MG63 (cell line): ENCODE measurements around the gene TRMT61A. TPM values are rescaled to one million over a fixed set of nuclear protein-coding genes. Genes with fewer than 3 reads are reported as not detected.

ENCODE experiments used
- DNase-seq: peaks from one replicate; pipeline ENCODE4 v3.0.0-alpha.2; 2020
- H3K27me3 ChIP-seq: fragments of 250-450 bp; sonication (Bioruptor Pico); 2 replicates; pipeline ENCODE4 v1.5.1; 2020; ENCODE audit warnings: mild to moderate bottlenecking, moderate library complexity
- H3K36me3 ChIP-seq: fragments of 250-450 bp; sonication (Bioruptor Pico); 2 replicates; pipeline ENCODE4 v1.5.1; 2020; ENCODE audit warnings: mild to moderate bottlenecking, moderate library complexity
- H3K4me3 ChIP-seq: fragments of 250-450 bp; sonication (Bioruptor Pico); 2 replicates; pipeline ENCODE4 v1.5.1; 2020; ENCODE audit warnings: mild to moderate bottlenecking, moderate library complexity
- H3K9me3 ChIP-seq: fragments of 250-450 bp; sonication (Bioruptor Pico); 2 replicates; pipeline ENCODE4 v1.5.1; 2020; ENCODE audit warnings: mild to moderate bottlenecking, moderate library complexity
- total RNA-seq: library from RNA; depleted of rRNA; stranded (reverse); fragments of >200 nt; shearing (Covaris generic); gene quantifications from 2 replicates; pipeline ENCODE4 v1.2.3, GENCODE V29; 2014; ENCODE audit warnings: low replicate concordance; rRNA removed

TRMT61A gene
- total RNA-seq, result 29.0 and 43.2 TPM in 2 replicates

DNA sequence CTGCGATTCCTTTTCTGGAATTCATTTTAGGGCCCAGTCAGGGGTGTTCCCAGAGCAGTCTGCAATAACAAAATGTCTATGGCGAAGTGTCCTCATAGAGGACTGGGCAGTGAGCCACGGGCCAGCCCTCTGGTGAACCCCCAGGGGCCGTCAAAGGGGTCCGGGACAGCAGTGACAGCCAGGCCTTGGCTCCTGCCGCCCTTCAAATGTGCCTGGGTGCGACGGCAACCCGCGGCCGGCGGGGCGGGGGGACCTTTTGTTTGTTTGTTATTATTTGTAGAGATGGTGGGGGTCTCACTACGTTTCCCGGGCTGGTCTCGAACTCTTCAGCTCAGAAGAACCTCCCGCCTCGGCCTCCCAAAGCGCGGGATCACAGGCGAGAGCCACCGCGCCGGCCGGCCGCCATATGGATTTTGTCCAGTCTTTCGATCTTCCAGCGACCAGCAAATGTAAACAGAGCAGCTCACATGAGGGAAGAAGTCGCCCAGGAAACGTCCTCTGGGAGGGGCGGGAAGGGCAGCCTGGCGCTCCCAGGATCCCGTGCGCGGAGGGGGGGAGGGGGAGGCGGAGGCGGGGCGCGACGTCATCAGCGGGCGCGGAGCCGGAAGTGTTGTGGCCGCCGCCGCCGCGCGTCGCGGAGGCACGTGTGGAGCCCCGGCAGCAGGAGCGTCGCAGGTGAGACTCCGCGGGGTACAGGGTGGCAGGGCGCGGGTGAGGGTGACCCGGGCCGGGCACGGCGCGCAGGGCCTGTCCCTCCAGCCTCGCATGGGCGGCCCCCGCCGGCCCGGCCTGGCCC, at the start of gene TRMT61A:
Gene TRMT61A (plus strand): TSS at position 610 of the 796 bp plus-strand sequence. CDS start 783 bp downstream, outside the sequence.
- Histone ChIP-seq H3K9me3 (no peaks in the 10 kb centered on the region), H3K27me3 (no peaks in the 10 kb centered on the region), H3K36me3 (peaks cover 4% of the 10 kb centered on the region), H3K4me3 (peak within 1 kb of the TSS; percentile 79)
- DNase-seq, result peak; percentile 88

DNA sequence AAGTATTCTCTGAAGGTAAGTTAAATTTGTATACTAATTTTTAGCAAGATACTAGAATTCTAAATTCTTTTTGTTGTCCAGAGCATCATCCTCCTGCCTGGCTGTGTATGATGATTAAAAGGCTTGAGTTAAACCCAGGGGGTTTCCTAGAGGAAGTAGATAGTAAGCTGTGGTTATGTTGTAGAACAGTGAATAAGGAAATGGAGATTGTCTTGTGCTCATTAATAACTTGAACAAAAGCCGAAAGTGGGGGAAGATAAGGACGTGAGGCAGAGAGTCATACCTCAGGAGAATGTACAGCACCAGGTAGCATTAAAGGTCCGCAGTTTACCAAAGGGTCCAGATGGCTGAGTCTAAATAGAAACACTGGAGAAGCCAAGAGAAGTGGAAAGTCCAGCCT, 48.4 kb upstream of the TRMT61A start:
- H3K27me3 ChIP-seq, result no peaks in the 10 kb centered on the region
- H3K36me3 ChIP-seq, result peaks cover 6% of the 10 kb centered on the region
- H3K4me3 ChIP-seq, result no peak overlapping the region
- DNase-seq, result no peak
- no peaks in the 10 kb centered on the region for H3K9me3 ChIP-seq

DNA sequence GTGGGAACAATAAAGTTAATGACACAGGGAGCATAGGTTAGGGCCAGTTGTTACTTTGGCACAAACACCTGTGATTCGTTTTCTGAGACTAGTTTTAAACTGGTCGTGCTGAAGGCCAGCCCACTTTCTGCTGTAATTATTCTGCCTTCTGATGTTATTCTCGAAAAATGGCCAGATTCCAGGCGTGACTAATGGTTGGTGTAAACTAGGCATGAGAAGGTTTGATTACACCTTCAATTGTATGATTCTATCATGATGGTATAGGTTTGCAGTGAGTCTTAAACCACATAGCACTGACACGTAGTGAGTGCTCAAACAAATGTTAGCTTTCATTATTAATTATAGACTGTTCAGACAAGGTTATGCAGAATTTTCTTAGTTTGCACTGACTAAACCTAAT, 45.4 kb upstream of the TRMT61A start:
- Histone ChIP-seq H3K27me3 (no peaks in the 10 kb centered on the region), H3K9me3 (no peaks in the 10 kb centered on the region), H3K36me3 (peaks cover 10% of the 10 kb centered on the region), H3K4me3 (no peak overlapping the region)
- DNase-seq, result peak; percentile 74

DNA sequence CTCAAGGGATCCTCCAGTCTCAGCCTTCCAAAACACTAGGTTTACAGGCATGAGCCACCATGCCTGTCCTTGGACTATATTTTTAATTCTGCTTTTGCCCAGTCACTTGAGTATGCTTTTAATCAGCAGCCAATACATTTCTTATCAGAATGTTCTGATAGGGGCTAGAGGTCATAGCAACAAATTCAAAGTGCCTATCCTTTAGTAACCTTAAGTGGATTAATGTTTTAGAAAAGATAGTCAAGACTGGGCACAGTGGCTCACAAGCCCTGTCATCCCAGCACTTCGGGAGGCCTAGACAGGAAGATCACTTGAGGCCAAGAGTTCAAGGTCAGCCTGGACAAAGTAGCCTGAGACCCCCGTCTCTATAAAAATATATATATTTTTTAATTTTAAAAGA, 43.5 kb upstream of the TRMT61A start:
- DNase-seq, result no peak
- Histone ChIP-seq H3K4me3 (no peak overlapping the region), H3K9me3 (no peaks in the 10 kb centered on the region), H3K36me3 (peaks cover 10% of the 10 kb centered on the region), H3K27me3 (no peaks in the 10 kb centered on the region)

DNA sequence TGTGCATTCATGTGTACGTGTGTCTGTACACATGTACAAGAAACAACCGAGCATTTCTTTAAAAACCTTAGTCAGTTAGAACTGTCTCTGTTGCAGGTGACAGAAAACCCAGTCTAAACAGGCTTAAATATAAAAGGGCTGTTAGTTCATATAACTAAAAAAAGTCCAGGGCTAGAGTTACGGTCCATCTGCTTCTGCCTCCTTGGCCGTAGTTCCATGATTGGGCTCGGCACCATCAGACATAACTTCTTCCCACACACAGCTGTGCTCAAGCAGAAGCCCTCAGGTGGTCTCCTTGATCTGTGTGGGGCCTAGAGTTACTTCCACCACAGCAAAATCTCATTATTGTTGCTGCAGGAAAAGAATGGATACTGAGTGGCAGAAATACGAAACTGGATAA, 40.9 kb upstream of the TRMT61A start:
- no peak for DNase-seq

DNA sequence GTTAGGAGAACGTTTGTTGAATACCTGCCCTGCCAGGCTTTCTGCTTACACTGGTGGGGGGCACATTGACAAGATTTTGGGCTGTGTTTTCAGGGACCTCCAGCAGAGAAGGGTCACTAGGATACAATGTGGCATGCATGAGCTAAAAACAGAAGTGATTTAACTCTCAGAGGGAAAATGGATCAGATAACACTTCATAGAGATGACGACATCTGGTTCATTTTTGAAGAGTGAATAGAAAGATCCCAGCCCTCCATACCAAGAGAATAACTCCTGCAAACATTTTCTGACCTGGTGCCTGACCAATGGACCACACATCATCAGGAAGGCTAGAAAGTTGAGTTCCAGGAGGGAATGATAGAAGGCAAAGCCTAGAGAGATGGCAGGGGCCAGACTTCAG, 40.0 kb upstream of the TRMT61A start:
- H3K9me3 ChIP-seq, result no peaks in the 10 kb centered on the region
- H3K36me3 ChIP-seq, result peaks cover 7% of the 10 kb centered on the region
- no peak overlapping the region for H3K4me3 ChIP-seq
- DNase-seq, result no peak
- no peaks in the 10 kb centered on the region for H3K27me3 ChIP-seq

More for the DNA sequence above, 40.9 kb upstream of the TRMT61A start:
- H3K4me3 ChIP-seq, result no peak overlapping the region
- peaks cover 5% of the 10 kb centered on the region for H3K36me3 ChIP-seq
- no peaks in the 10 kb centered on the region for H3K9me3 ChIP-seq
- no peaks in the 10 kb centered on the region for H3K27me3 ChIP-seq

DNA sequence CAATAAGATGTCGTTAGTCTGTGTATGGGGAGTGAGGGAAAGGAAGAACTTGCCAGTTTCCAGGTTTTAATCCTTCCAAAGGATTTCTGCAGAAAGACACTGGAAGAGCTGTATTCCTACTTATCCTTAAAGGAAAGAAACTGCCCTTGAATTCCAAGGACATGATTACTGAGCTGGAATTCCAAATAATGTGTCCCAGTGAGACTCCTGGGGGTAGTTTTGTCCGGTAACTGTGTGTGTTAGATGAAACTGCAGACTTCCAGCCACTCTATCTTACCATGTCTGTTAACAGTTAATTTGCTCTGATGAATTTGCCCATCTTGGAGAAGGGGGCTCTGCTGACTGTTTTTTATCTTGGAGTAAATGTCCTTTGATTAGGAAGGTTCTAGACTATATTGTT, 39.4 kb upstream of the TRMT61A start:
- no peak for DNase-seq
- H3K27me3 ChIP-seq, result no peaks in the 10 kb centered on the region
- H3K4me3 ChIP-seq, result no peak overlapping the region
- H3K36me3 ChIP-seq, result peaks cover 7% of the 10 kb centered on the region
- no peaks in the 10 kb centered on the region for H3K9me3 ChIP-seq

DNA sequence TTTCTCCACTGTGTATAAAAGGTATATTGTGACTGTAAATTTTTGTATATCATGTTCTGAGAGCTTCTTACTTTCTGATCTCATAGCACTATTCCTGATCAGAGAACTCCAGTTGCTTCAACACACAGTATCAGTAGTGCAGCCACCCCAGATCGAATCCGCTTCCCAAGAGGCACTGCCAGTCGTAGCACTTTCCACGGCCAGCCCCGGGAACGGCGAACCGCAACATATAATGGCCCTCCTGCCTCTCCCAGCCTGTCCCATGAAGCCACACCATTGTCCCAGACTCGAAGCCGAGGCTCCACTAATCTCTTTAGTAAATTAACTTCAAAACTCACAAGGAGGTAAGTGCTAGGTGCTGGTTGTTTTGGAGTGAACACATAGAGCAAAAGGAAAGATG, 37.3 kb upstream of the TRMT61A start:
- DNase-seq, result no peak
- no peaks in the 10 kb centered on the region for H3K9me3 ChIP-seq
- no peak overlapping the region for H3K4me3 ChIP-seq
- H3K36me3 ChIP-seq, result peaks cover 7% of the 10 kb centered on the region
- H3K27me3 ChIP-seq, result no peaks in the 10 kb centered on the region

DNA sequence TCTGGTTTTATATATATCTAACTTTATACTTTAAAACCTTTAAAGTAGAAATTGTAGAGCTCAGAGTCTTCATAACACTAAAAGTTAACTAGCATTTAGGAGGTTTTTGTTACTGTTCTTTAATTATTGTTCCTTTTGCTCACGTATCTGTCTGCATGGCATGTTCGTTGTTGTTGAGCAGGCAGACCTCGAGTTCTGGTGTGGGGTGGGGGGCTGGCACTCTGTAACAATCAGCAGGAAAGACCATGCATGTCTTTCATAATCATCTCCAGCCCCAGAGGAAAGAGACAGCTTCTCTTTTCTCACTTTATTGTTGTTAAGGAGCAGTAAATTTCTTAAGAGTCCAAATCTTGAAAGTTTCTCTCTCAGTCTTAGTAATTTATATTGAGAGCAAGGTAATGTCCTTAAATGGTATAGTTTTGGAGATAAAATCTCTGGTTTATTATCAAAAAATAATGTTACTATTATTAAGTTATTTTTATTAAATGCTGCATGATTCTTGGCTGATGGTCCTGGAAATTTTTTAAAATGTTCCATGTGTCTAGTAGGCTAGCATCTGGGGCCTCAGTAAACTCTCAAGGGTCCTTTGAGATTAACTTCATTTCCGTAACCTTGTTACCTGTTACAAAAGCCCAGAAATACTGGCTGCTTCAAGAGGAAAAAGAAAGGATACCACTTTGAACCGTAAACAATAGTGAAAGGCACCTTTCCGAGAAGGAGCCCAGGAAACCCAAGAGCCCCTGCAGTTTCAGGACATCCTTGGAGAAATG, 36.7 kb upstream of the TRMT61A start:
- Histone ChIP-seq H3K36me3 (peaks cover 6% of the 10 kb centered on the region), H3K27me3 (no peaks in the 10 kb centered on the region), H3K9me3 (no peaks in the 10 kb centered on the region), H3K4me3 (no peak overlapping the region)
- DNase-seq, result no peak

DNA sequence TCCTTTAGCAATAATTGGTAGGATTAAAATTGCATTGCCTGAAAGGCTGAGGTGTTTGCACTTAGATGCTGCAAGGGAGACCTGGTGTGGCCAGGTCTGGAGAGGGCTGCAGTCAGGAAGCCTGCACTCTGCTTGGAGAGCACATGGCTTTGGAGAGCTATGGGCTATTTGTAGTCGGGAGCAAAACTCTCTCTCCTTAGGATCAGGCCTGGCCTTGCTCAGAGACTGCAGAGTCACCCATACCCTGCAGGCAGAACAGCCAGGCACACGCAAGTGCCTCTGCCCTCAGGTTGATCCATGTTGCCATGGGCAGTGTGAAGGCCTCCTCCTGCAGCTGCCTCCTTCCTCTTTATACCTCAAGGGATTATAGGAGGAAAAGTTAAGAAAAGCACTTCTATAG, 33.1 kb upstream of the TRMT61A start:
- no peaks in the 10 kb centered on the region for H3K9me3 ChIP-seq
- H3K27me3 ChIP-seq, result no peaks in the 10 kb centered on the region
- H3K36me3 ChIP-seq, result peaks cover 4% of the 10 kb centered on the region; the same call in 1 of the 2 replicates
- no peak overlapping the region for H3K4me3 ChIP-seq
- no peak for DNase-seq

DNA sequence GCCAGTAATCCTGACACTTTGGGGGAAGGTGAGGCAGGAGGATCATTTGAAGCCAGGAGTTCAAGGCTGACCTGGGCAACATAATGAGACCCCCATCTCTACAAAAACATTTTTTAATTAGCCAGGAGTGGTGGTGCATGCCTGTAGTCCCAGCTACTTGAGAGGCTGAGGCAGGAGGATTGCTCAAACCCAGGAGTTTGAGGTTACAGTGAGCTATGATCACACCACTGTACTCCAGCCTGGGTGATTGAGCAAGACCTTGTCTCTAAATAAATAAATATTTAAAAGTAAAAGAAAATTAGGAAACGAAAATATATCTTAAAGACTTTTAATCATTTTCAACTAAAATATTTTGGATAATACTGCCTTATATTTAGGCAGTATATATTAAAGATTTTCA, 32.2 kb upstream of the TRMT61A start:
- Histone ChIP-seq H3K9me3 (no peaks in the 10 kb centered on the region), H3K36me3 (peaks cover 10% of the 10 kb centered on the region; the same call in 1 of the 2 replicates), H3K27me3 (no peaks in the 10 kb centered on the region), H3K4me3 (no peak overlapping the region)
- no peak for DNase-seq

DNA sequence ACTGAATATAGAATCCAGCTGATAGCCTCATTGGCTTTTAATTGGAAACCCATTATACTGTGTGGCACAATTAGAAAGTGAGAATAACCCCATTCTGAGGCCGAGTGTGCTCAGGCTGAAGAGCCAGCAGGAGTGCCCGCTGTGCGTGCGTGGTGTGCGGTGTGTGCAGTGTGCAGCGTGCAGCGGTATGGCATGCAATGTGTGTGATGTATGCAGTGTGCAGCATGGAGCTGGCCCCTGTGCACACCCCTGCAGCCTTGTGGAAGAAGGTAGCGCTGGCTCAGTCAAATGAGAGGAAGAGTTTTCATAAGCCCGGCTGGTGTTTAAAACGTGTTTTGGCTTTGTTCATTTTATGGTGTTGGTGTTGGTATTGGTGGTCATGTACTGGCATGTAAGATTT, 29.3 kb upstream of the TRMT61A start:
- no peaks in the 10 kb centered on the region for H3K27me3 ChIP-seq
- no peaks in the 10 kb centered on the region for H3K9me3 ChIP-seq
- H3K4me3 ChIP-seq, result no peak overlapping the region
- DNase-seq, result no peak
- peaks cover 20% of the 10 kb centered on the region for H3K36me3 ChIP-seq

DNA sequence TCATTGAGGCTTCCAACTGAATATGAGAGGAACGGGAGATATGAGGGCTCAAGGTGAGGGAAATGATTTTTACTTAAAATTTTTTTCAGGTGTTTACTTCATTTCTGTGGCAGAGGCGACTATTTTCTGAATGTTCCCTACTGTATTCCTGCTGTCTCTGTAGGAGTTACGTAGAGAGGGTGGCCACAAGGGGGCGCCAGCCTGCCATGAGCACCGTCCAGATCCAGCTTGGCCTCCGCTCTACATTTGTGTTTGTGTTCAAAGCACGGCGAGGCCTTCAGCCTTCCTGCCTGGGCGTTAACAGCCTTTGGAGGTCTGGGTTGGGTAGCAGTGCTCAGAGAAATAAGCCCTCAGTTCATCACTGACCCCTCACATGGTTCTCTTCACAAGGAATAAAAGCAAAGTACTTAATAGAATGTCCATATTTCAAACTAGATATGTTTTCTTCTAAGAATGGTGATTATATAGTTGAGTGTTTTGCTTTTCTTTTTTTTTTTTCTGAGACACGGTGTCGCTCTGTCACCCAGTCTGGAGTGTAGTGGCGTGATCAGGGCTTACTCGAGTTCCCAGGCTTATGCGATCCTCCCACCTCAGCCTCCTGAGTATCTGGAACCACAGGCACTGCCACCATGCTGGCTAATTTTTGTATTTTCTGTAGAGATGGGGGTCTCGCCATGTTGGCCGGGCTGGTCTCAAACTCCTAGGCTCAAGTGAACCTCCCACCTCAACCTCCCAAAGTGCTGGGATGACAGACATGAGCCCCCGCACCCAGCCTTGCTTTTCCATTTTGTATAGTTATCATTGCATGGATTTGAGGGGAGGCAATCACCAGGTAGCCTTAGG, 28.6 kb upstream of the TRMT61A start:
- DNase-seq, result peak; percentile 72
- H3K36me3 ChIP-seq, result peaks cover 20% of the 10 kb centered on the region

DNA sequence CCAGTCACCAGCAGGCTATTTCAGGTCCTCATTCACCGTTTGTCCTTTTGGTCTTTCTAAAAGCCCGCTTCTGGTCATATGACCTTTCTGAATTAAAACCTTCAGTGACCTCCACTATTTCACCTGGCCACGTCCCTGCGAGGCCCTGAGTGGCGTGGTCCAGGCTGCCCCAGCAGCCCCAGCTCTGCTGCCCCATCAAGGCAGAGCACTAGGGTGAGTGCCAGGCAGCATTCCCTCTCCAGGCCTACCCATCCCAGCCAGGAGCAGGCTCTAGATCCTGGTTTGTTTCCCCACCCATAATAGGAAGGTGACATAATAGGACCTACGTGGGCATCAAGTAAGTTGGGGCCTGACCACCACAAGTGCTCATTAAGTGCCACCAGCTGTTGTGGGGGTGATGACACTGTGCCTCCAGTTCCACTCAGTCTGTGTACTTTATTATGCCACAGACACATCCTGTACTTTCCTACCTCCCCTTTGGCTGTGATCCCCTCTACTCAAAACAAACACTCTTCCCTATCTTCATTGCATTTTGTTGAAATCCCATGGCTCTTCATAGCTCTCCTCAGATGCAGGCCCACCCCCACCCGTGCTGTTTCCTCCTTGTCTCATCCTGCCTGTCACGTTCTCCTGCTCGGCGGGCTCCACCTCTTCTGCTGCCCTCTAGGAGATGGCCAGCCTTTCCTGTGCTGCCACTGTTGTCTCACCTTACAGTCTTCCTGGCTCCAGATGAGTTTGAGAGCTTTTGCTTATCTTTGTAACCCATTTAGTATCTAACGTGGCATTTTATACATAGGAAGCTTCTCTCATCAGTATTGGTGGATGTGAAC, 27.7 kb upstream of the TRMT61A start:
- H3K27me3 ChIP-seq, result no peaks in the 10 kb centered on the region
- no peak for DNase-seq
- H3K4me3 ChIP-seq, result no peak overlapping the region
- peaks cover 20% of the 10 kb centered on the region for H3K36me3 ChIP-seq
- no peaks in the 10 kb centered on the region for H3K9me3 ChIP-seq

More for the DNA sequence above, 28.6 kb upstream of the TRMT61A start:
- no peaks in the 10 kb centered on the region for H3K9me3 ChIP-seq
- H3K27me3 ChIP-seq, result no peaks in the 10 kb centered on the region
- H3K4me3 ChIP-seq, result no peak overlapping the region

DNA sequence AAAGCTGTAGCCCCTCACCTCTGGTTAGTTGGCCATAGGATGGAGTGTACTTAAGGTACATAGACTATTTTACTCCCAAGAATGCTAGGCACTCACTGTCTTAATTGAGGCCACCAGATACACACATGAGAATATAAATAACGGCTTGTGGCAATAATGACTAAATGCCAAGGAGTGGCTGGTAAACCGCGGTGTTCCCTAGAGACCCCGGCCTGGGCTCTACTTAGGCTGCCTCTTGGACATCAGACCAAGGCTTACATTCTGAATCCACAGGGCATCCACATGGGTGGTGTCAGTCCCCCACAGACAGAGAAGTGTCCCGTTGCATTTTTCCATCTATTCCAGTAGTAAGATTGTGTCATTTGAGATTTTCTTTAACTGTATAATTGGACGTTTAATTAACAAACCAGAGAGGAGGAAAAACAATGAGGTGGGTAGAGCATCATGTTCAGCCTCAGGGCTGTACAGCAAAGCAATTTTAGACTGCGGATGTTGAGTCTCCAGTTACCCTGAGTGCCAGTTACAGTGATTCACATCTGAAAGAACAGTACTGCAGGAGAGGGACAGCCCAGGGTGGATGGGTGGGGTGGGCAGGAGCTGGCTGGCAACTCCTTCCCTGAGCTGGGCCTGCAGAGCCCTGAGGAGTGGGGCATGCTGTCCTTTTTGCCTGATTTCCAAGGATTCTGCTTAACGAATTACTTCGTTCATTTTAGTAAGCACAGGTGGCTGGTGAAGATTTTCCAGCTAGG, 26.9 kb upstream of the TRMT61A start:
- DNase-seq, result no peak
- Histone ChIP-seq H3K27me3 (no peaks in the 10 kb centered on the region), H3K4me3 (no peak overlapping the region), H3K9me3 (no peaks in the 10 kb centered on the region), H3K36me3 (peaks cover 20% of the 10 kb centered on the region)
